Activated T-helper 1 cell treated with anti-CD3 and anti-CD28 coated beads, Interleukin-12 subunit alpha, Interleukin-12 subunit beta, Interleukin-2, Interleukin-4 antibody, amounts not matched to agents 30 ng/mL and 10 ng/mL and 1 ng/mL, durations not matched to agents 14 hours and 24 hours and 36 hours (primary cell): ENCODE results near the gene ZNF451. TPM values are rescaled to one million over a fixed set of nuclear protein-coding genes. Genes with fewer than 3 reads are reported as not detected.

ENCODE experiments used
- DNase-seq: peaks from one replicate; pipeline ENCODE4 v3.0.0; 2021; ENCODE audit warnings: low spot score
- H3K27ac Mint-ChIP-seq: one replicate; pipeline ENCODE4 v1.8.0; 2021; ENCODE audit warnings: mild to moderate bottlenecking, mixed read lengths
- H3K27me3 Mint-ChIP-seq: one replicate; pipeline ENCODE4 v1.8.0; 2022; ENCODE audit warnings: mild to moderate bottlenecking, moderate library complexity, mixed read lengths; ENCODE audit not compliant: insufficient read depth
- H3K36me3 Mint-ChIP-seq: one replicate; pipeline ENCODE4 v1.8.0; 2021; ENCODE audit warnings: low read depth, mixed read lengths
- H3K4me1 Mint-ChIP-seq: one replicate; pipeline ENCODE4 v1.8.0; 2021; ENCODE audit warnings: low read depth, mixed read lengths
- H3K4me3 Mint-ChIP-seq: one replicate; pipeline ENCODE4 v1.8.0; 2021; ENCODE audit warnings: mild to moderate bottlenecking, moderate library complexity, mixed read lengths
- H3K9me3 Mint-ChIP-seq: one replicate; pipeline ENCODE4 v1.8.0; 2021; ENCODE audit warnings: mixed read lengths
- intact Hi-C: fragments of 100-400 bp; cut with micrococcal nuclease; formaldehyde crosslinking; loops from one replicate; pipeline ENCODE4 v1.15.1; 2024
- total RNA-seq: library from RNA; stranded (reverse); gene quantifications from 2 replicates; pipeline ENCODE4 v1.2.3, GENCODE V29; 2022

ZNF451 gene
- total RNA-seq, 1 donor from 2014 or later = 58.1 TPM

DNA sequence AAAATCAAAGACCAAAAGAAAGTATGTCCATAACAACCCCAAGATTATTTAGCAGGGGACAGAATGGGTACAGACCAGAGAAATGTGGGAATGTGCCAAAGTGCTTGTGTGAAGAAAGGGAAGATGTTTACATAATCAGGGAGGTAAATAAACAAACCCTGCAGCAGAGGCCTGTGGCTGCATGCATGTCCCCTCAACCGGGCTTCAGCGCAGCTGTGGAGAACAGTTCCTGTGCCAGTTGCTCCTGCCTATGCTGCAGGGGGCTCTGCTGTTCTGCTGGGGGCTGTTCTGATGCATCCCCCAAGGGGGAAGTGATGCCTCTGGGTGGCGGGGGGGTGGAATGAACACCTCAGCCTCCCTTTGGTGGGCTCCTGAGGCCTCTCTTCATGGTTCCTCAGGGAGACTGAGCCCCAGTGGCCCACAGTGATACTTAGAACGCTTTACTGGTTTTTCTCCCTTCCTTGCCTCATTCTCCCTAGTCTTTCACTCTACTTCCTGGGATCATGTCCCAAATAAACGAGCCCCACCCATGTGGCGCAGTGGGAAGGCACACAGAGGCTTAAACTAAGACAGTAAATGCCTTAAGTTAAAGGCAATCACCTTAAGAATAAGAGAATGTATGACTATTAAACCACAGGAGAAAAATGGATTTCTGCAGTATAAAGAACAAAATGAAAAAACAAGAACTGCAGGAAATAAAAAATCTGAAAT lies 109.1 kb downstream of the ZNF451 start:
- H3K4me1 Mint-ChIP-seq = no peaks in the 10 kb centered on the region
- no peak overlapping the region for H3K4me3 Mint-ChIP-seq
- H3K27me3 Mint-ChIP-seq = no peaks in the 10 kb centered on the region
- no peak overlapping the region for H3K27ac Mint-ChIP-seq
- no peak for DNase-seq
- intact Hi-C loops = no loop called here
- H3K36me3 Mint-ChIP-seq = no peaks in the 10 kb centered on the region
- no peaks in the 10 kb centered on the region for H3K9me3 Mint-ChIP-seq

GRCh38 chr6:57201718-57202117 lies 111.7 kb downstream of the ZNF451 start:
- no peaks in the 10 kb centered on the region for H3K9me3 Mint-ChIP-seq
- H3K27ac Mint-ChIP-seq = no peak overlapping the region
- intact Hi-C loops = no loop called here

GRCh38 chr6:57205550-57206328 lies 115.8 kb downstream of the ZNF451 start:
- Mint-ChIP-seq H3K27ac (no peak overlapping the region), H3K27me3 (no peaks in the 10 kb centered on the region), H3K4me1 (peaks cover 7% of the 10 kb centered on the region), H3K4me3 (no peak overlapping the region), H3K36me3 (peaks cover 8% of the 10 kb centered on the region), H3K9me3 (no peaks in the 10 kb centered on the region)
- intact Hi-C loops = loop anchor here (2.0 kb wide), 1 partner anchor 15 kb away; no protein-coding TSS in a partner anchor
- DNase-seq = no peak

More at GRCh38 chr6:57201718-57202117, 111.7 kb downstream of the ZNF451 start:
- no peak overlapping the region for H3K4me3 Mint-ChIP-seq
- H3K27me3 Mint-ChIP-seq = no peaks in the 10 kb centered on the region
- no peaks in the 10 kb centered on the region for H3K4me1 Mint-ChIP-seq
- no peak for DNase-seq
- peaks cover 2% of the 10 kb centered on the region for H3K36me3 Mint-ChIP-seq

DNA sequence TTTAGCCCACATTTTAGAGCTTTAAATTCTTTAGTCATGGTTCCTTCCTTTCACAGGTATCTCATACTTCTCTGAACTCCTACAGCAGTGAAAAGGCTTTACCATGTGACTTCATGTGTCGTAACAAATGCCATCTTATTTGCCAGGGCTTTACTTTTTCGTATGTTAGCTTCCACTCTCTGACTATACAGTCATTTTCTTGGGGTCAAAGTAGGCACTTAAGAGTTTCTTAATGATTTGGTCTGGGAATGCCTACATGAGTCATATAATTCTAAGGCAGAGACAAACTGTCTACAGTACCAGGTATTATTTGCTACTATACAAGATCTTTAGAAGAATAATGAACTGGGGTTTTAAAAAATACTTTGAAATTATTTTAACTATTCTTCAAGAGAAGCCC lies 117.2 kb downstream of the ZNF451 start:
- no peak overlapping the region for H3K27ac Mint-ChIP-seq
- no peaks in the 10 kb centered on the region for H3K9me3 Mint-ChIP-seq
- H3K36me3 Mint-ChIP-seq = peaks cover 8% of the 10 kb centered on the region
- intact Hi-C loops = loop anchor here (2.0 kb wide), 1 partner anchor 14 kb away; no protein-coding TSS in a partner anchor
- H3K27me3 Mint-ChIP-seq = no peaks in the 10 kb centered on the region
- H3K4me3 Mint-ChIP-seq = no peak overlapping the region
- DNase-seq = no peak
- peaks cover 7% of the 10 kb centered on the region for H3K4me1 Mint-ChIP-seq

DNA sequence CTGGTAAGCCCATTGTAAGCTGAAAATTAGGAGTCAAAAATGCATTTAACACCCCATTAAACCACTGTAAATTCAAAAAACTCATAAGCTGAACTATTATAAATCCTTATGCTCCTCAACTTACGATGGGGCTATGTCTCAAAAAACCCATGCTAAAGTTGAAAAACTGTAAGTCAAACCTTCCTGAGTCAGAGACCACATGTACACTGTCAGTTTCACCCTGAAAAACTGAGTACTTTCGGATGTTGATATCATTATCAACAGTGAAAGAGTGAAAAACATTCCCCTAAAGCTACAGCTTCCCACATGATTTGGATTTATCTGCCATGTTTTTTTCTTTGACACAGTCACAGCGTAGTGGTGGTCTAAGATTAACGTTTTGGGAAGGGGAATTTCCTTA lies 117.9 kb downstream of the ZNF451 start:
- H3K4me1 Mint-ChIP-seq = peaks cover 7% of the 10 kb centered on the region
- peaks cover 8% of the 10 kb centered on the region for H3K36me3 Mint-ChIP-seq
- no peaks in the 10 kb centered on the region for H3K9me3 Mint-ChIP-seq
- no peak overlapping the region for H3K4me3 Mint-ChIP-seq
- intact Hi-C loops = loop anchor here (2.0 kb wide), 1 partner anchor 13 kb away; no protein-coding TSS in a partner anchor
- H3K27me3 Mint-ChIP-seq = no peaks in the 10 kb centered on the region
- H3K27ac Mint-ChIP-seq = no peak overlapping the region
- DNase-seq = no peak

DNA sequence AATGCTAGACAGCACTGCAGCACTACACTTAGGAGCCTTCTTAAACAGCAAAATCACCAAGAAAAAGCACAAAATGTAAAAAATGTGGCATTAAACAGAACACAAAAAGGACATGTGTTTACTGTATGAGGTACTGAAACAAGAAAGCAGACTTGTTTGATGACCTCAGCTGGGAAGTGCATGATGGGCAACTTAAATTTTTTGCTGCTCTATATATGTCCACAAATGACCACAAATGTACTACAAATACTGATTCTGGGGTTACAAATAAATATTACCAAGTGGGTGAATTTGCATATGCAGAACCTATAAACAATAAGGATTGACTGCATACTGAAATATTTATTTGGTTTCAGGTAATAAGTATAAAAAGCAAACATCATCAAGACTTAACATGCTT lies 119.0 kb downstream of the ZNF451 start:
- intact Hi-C loops = no loop called here
- no peaks in the 10 kb centered on the region for H3K27me3 Mint-ChIP-seq
- H3K27ac Mint-ChIP-seq = no peak overlapping the region
- DNase-seq = no peak
- peaks cover 8% of the 10 kb centered on the region for H3K36me3 Mint-ChIP-seq
- H3K4me3 Mint-ChIP-seq = no peak overlapping the region
- no peaks in the 10 kb centered on the region for H3K9me3 Mint-ChIP-seq
- H3K4me1 Mint-ChIP-seq = peaks cover 14% of the 10 kb centered on the region

DNA sequence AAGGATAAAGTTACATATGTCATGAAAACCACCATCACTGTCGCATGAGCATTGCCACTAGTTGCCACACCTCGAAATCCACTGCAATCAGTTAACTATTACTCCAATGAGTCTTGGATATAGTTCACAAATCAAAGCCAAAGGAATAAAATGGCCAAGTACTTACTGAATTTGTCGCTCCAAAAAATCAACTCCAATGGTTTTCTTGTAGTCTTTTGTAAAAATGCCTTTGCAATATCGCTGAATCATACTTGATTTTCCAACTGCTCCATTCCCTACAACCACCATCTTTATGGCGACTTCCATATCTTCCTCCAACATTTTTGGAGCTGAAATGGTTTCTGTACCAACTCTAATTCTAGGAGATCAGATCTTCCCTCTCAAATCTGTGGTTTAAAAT lies 120.1 kb downstream of the ZNF451 start:
- no peak for DNase-seq
- Mint-ChIP-seq H3K9me3 (no peaks in the 10 kb centered on the region), H3K4me3 (no peak overlapping the region), H3K27ac (no peak overlapping the region), H3K27me3 (no peaks in the 10 kb centered on the region), H3K4me1 (peaks cover 24% of the 10 kb centered on the region), H3K36me3 (peaks cover 14% of the 10 kb centered on the region)
- intact Hi-C loops = no loop called here

DNA sequence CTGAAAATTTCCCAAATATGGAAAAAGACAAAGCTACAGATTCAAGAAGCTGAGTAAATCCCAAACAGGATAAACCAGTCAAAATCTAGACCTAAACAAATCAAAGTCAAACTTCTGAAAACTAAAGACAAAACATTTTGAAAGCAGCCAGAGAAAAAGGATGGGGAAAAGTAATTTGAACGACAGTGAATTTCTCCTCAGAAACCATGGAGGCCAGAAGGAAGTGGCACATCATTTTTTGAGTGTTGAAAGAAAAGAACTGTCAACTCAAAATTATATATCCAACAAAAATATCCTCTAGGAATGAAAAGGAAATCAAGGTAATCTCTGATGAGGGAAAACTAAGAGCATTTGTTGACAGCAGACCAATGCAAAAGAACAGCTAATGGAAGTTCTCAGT lies 125.3 kb downstream of the ZNF451 start:
- no peak for DNase-seq
- Mint-ChIP-seq H3K9me3 (no peaks in the 10 kb centered on the region), H3K4me3 (no peak overlapping the region), H3K27me3 (peaks cover 5% of the 10 kb centered on the region), H3K4me1 (peaks cover 52% of the 10 kb centered on the region), H3K27ac (no peak overlapping the region), H3K36me3 (peaks cover 15% of the 10 kb centered on the region)
- intact Hi-C loops = no loop called here

DNA sequence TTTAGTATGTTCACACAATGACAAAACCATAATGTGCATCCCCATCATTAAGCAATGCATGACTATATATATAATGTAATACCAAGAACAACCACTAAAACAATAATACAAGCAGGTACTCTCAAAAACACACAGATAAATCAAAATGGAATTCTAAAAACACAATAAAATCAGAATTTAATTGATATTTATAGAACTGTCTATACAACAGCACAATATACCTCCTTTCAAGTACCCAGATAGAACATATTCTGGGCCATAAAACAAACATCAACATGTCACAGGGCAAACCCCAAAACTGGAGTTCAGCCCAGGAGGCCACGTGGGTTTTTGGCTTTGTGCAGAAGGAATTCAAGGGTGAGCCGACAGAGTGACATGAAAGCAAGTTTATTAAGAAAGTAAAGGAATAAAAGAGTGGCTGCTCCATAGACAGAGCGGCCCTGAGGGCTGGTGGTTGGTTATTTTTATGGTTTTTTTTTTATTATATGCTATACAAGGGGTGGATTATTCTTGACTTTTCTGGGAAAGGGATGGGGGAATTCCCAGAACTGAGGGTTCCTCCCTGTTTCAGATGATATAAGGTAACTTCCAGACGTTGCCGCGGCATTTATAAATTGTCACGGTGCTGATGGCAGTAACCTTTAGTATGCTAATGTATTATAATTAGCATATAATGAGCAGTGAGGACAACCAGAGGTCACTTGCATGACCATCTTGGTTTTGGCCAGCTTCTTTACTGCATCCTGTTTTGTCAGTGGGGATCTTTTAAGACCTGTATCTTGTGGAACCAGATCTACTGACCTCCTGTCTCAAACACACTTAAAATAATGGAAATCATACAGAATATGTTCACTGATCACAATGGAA lies 126.5 kb downstream of the ZNF451 start:
- Mint-ChIP-seq H3K36me3 (peaks cover 14% of the 10 kb centered on the region), H3K4me3 (no peak overlapping the region), H3K27me3 (peaks cover 12% of the 10 kb centered on the region), H3K27ac (no peak overlapping the region), H3K4me1 (peaks cover 61% of the 10 kb centered on the region), H3K9me3 (no peaks in the 10 kb centered on the region)
- intact Hi-C loops = no loop called here
- DNase-seq = no peak

DNA sequence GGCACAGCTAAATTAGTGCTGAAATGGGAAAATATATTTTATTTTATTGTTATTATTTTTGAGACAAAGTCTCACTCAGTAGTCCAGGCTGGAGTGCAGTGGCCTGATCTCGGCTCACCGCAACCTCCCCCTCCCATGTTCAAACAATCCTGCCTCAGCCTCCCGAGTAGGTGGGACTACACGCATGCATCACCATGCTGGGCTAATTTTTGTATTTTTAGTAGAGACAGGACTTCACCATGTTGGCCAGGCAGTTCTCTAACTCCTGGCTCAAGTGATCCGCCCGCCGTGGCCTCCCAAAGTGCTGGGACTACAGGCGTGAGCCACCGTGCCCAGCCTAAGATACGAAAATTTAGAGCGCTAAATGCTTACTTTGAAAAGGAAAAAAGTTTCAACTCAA lies 127.3 kb downstream of the ZNF451 start:
- peaks cover 61% of the 10 kb centered on the region for H3K4me1 Mint-ChIP-seq
- H3K27ac Mint-ChIP-seq = no peak overlapping the region
- peaks cover 14% of the 10 kb centered on the region for H3K36me3 Mint-ChIP-seq
- no peak for DNase-seq
- H3K4me3 Mint-ChIP-seq = no peak overlapping the region
- H3K27me3 Mint-ChIP-seq = peaks cover 12% of the 10 kb centered on the region
- no peaks in the 10 kb centered on the region for H3K9me3 Mint-ChIP-seq
- intact Hi-C loops = no loop called here
